Heart left ventricle (tissue), 13 donors: ENCODE measurements around the gene CDKL2.

Source experiments
- POLR2A ChIP-seq, 2 donors: fragments of 450-650 bp; IDR thresholded peaks; one replicate each; pipeline ENCODE4 v1.6.1; 2017; ENCODE audit warnings: antibody characterized with exemption in 2 of 2, mild to moderate bottlenecking in 2 of 2, moderate library complexity in 2 of 2
- TF ChIP-seq, protein P1 (sequence below), 12 donors: fragments of 200-600 bp; sonication (generic) in 4 of 12; IDR thresholded peaks; one replicate each; pipeline versions ENCODE4 v1.5.0 to v1.8.0; 2018 to 2022; ENCODE audit warnings: antibody characterized with exemption in 12 of 12, mild to moderate bottlenecking in 5 of 12
- donor health status: ischemic (EF 13 %, LVEDD 7.1; RV severe dilation, severe dysfunction).
- donor health status: DM: no; HTN: yes; CAD: no.
- donor health status: DM: no; HTN: no; CAD: no.
- donor health status: ischemic (EF 25% LVEDD 6.9; RV normal size, moderate dysfunction).
- donor health status: ischemic (EF 25% LVEDD 5.7; RV mildly dilated, moderate dysfunction).
- donor health status: ischemic (EF 35%, LVEDD 5.7; RV mildly dilated, moderate dysfunction).
- donor health status: nonischemic (EF 11% LVEDD 7.7; RV severe dilation, severe dysfunction).
- donor health status: DM: yes; HTN: yes; CAD: no.
- donor health status: PGD.
- donor health status: ischemic (EF 29% LVEDD 5.4; RV normal size, mild dysfunction).
- donor health status: nonischemic (EF 23%, LVEDD 6.1; RV moderate dilation, normal function).

- TF ChIP-seq, protein P1, sequence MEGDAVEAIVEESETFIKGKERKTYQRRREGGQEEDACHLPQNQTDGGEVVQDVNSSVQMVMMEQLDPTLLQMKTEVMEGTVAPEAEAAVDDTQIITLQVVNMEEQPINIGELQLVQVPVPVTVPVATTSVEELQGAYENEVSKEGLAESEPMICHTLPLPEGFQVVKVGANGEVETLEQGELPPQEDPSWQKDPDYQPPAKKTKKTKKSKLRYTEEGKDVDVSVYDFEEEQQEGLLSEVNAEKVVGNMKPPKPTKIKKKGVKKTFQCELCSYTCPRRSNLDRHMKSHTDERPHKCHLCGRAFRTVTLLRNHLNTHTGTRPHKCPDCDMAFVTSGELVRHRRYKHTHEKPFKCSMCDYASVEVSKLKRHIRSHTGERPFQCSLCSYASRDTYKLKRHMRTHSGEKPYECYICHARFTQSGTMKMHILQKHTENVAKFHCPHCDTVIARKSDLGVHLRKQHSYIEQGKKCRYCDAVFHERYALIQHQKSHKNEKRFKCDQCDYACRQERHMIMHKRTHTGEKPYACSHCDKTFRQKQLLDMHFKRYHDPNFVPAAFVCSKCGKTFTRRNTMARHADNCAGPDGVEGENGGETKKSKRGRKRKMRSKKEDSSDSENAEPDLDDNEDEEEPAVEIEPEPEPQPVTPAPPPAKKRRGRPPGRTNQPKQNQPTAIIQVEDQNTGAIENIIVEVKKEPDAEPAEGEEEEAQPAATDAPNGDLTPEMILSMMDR (IDR thresholded peaks at IDR 0.05) = no peak
- no peak for TF ChIP-seq POLR2A (IDR thresholded peaks at IDR 0.05)
Measured at GRCh38 chr4:75634281-75634680, 4.0 kb upstream of the CDKL2 start.
